Hippocampal formation (tissue), 2 donors: ENCODE results near the gene KIF16B.

Experiments used
- DNase-seq, 2 donors: peaks; one replicate each; lab custom pipeline; 2025; lab: John Stamatoyannopoulos, UW

Gene KIF16B

GRCh38 chr20:16399801-16400200 lies 173.4 kb downstream of the KIF16B start:
- DNase-seq, result no peak

GRCh38 chr20:16397086-16397485 lies 176.2 kb downstream of the KIF16B start:
- peak; percentile 32 to 47 for DNase-seq

- no peak for DNase-seq
Measured at GRCh38 chr20:16395366-16395765, 177.9 kb downstream of the KIF16B start.

- no peak for DNase-seq
Measured at GRCh38 chr20:16394784-16395183, 178.5 kb downstream of the KIF16B start.

- DNase-seq, result no peak
Measured at GRCh38 chr20:16393836-16394235, 179.4 kb downstream of the KIF16B start.

GRCh38 chr20:16393297-16393696 lies 180.0 kb downstream of the KIF16B start:
- no peak for DNase-seq

- no peak for DNase-seq
Measured at GRCh38 chr20:16392346-16392745, 180.9 kb downstream of the KIF16B start.

GRCh38 chr20:16390991-16391390 lies 182.3 kb downstream of the KIF16B start:
- no peak for DNase-seq

GRCh38 chr20:16388731-16389130 lies 184.5 kb downstream of the KIF16B start:
- DNase-seq, result no peak

GRCh38 chr20:16387666-16388065 lies 185.6 kb downstream of the KIF16B start:
- no peak for DNase-seq

GRCh38 chr20:16385891-16386290 lies 187.4 kb downstream of the KIF16B start:
- DNase-seq, result no peak

- DNase-seq, result no peak
Measured at GRCh38 chr20:16385462-16385861, 187.8 kb downstream of the KIF16B start.

GRCh38 chr20:16381444-16381843 lies 191.8 kb downstream of the KIF16B start:
- DNase-seq, result no peak

- DNase-seq, result no peak
Measured at GRCh38 chr20:16378712-16379370, 194.4 kb downstream of the KIF16B start.

GRCh38 chr20:16378122-16378521 lies 195.1 kb downstream of the KIF16B start:
- DNase-seq, result no peak

GRCh38 chr20:16369441-16369840 lies 203.8 kb downstream of the KIF16B start:
- no peak for DNase-seq

- DNase-seq, result no peak
Measured at GRCh38 chr20:16368645-16369292, 204.5 kb downstream of the KIF16B start.

GRCh38 chr20:16367948-16368560 lies 205.2 kb downstream of the KIF16B start:
- DNase-seq, result no peak

GRCh38 chr20:16366529-16366928 lies 206.7 kb downstream of the KIF16B start:
- no peak for DNase-seq

GRCh38 chr20:16364320-16364687 lies 208.9 kb downstream of the KIF16B start:
- no peak for DNase-seq

GRCh38 chr20:16363506-16364319 lies 209.5 kb downstream of the KIF16B start:
- no peak for DNase-seq

GRCh38 chr20:16362642-16363041 lies 210.6 kb downstream of the KIF16B start:
- no peak for DNase-seq

GRCh38 chr20:16360668-16361067 lies 212.6 kb downstream of the KIF16B start:
- no peak for DNase-seq
